Duodenal mucosa (tissue), 2 donors: ENCODE measurements around the gene ATP1B3.
A peak's percentile ranks its signal among the peaks of the same experiment; 100 is the strongest.

ENCODE experiments used
- H3K27ac ChIP-seq: one replicate; pipeline ENCODE4 v1.7.0; 2013; ENCODE audit warnings: low read depth, low read length
- H3K27me3 ChIP-seq, 2 donors: one replicate each; pipeline ENCODE4 v1.7.0; 2013; ENCODE audit warnings: low read length in 2 of 2, control low read depth in 1 of 2; ENCODE audit not compliant: insufficient read depth in 2 of 2, control insufficient read depth in 1 of 2
- H3K36me3 ChIP-seq, 2 donors: one replicate each; pipeline ENCODE4 v1.7.0; 2013; ENCODE audit warnings: low read length in 2 of 2, control low read depth in 1 of 2; ENCODE audit not compliant: insufficient read depth in 2 of 2, control insufficient read depth in 1 of 2
- H3K4me1 ChIP-seq, 2 donors: one replicate each; pipeline ENCODE4 v1.7.0; 2013; ENCODE audit warnings: low read length in 2 of 2, control low read depth in 1 of 2; ENCODE audit not compliant: insufficient read depth in 2 of 2, control insufficient read depth in 1 of 2
- H3K4me3 ChIP-seq, 2 donors: one replicate each; pipeline ENCODE4 v1.7.0; 2013; ENCODE audit warnings: low read length in 2 of 2, low read depth in 1 of 2
- H3K9ac ChIP-seq, 2 donors: one replicate each; pipeline ENCODE4 v1.7.0; 2013; ENCODE audit warnings: low read length in 2 of 2, low read depth in 1 of 2
- H3K9me3 ChIP-seq, 2 donors: one replicate each; pipeline ENCODE4 v1.7.0; 2013; ENCODE audit warnings: low read length in 2 of 2, control low read depth in 1 of 2; ENCODE audit not compliant: control insufficient read depth in 1 of 2

Gene ATP1B3

GRCh38 chr3:141876381-141876890 lies at the start of gene ATP1B3:
TSS of gene ATP1B3 (plus strand) at chr3:141876643. CDS start at chr3:141876802, 159 bp downstream.
- Histone ChIP-seq H3K4me1 (peaks cover 24 to 25% of the 10 kb centered on the region in 2 donors), H3K27me3 (no peaks in the 10 kb centered on the region), H3K27ac (peak within 1 kb of the TSS; percentile 99), H3K4me3 (peak within 1 kb of the TSS; percentile 85), H3K36me3 (no peaks in the 10 kb centered on the region), H3K9me3 (no peaks in the 10 kb centered on the region), H3K9ac (peak within 1 kb of the TSS; percentile 88 to 94)

GRCh38 chr3:141828487-141828886 lies 48.0 kb upstream of the ATP1B3 start:
- Histone ChIP-seq H3K9me3 (no peaks in the 10 kb centered on the region), H3K4me1 (peaks cover 0 to 6% of the 10 kb centered on the region in 2 donors), H3K9ac (no peak overlapping the region), H3K27me3 (no peaks in the 10 kb centered on the region), H3K4me3 (no peak overlapping the region), H3K36me3 (no peaks in the 10 kb centered on the region), H3K27ac (no peak overlapping the region)

- H3K9me3 ChIP-seq, result no peaks in the 10 kb centered on the region
- H3K4me1 ChIP-seq, result peaks cover 0 to 6% of the 10 kb centered on the region in 2 donors
- no peaks in the 10 kb centered on the region for H3K36me3 ChIP-seq
- no peaks in the 10 kb centered on the region for H3K27me3 ChIP-seq
- no peak overlapping the region for H3K9ac ChIP-seq
- no peak overlapping the region for H3K4me3 ChIP-seq
- no peak overlapping the region for H3K27ac ChIP-seq
Observed at GRCh38 chr3:141828890-141829289, 47.6 kb upstream of the ATP1B3 start.

DNA sequence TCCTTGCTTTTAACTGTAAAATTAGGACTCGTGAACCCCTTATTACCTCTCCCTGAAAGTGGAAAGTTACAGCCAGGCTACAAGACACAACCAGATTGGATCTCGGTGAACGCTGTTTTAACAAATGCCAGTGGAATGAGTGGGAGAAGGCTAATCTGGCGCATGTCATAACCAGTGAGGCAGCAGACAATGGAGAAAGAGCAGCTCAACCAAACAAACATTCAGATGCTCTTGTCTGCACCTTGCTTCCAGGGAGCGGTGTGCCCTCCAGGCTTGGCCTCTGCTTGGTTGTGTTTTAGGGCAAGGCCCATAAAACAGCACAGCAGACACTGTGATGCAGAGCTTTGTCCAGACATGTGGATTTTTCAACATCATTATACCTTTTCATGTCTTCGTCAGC lies 45.9 kb upstream of the ATP1B3 start:
- Histone ChIP-seq H3K4me1 (peaks cover 0 to 6% of the 10 kb centered on the region in 2 donors), H3K36me3 (no peaks in the 10 kb centered on the region), H3K4me3 (no peak overlapping the region), H3K27ac (no peak overlapping the region), H3K9me3 (no peaks in the 10 kb centered on the region), H3K9ac (no peak overlapping the region), H3K27me3 (no peaks in the 10 kb centered on the region)

DNA sequence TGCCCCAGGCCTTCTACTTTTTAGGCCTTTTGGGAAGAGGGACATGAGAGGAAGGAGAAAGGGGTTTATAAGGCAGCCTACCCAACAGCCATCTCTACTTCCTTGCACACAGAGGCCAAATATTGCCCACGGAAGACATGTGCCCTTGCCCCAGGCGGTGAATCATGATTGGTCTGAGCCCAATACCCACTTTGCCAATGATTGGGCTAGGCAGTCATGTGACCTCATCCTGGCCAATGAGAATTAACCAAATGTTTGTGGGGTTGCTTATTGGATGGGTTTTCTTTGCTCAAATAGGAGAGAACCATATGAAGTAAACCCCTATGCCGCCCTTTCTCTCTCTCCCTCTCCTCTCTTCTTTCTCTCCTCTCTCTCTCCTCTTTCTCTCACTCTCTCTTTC lies 42.2 kb upstream of the ATP1B3 start:
- Histone ChIP-seq H3K9ac (no peak overlapping the region), H3K4me1 (no peaks in the 10 kb centered on the region), H3K27me3 (no peaks in the 10 kb centered on the region), H3K9me3 (no peaks in the 10 kb centered on the region), H3K27ac (no peak overlapping the region), H3K4me3 (no peak overlapping the region), H3K36me3 (no peaks in the 10 kb centered on the region)

- Histone ChIP-seq H3K9me3 (no peaks in the 10 kb centered on the region), H3K36me3 (no peaks in the 10 kb centered on the region), H3K9ac (no peak overlapping the region), H3K4me3 (no peak overlapping the region), H3K4me1 (no peaks in the 10 kb centered on the region), H3K27ac (no peak overlapping the region), H3K27me3 (no peaks in the 10 kb centered on the region)
Observed at GRCh38 chr3:141835557-141836229, 40.8 kb upstream of the ATP1B3 start.

- Histone ChIP-seq H3K4me3 (no peak overlapping the region), H3K36me3 (no peaks in the 10 kb centered on the region), H3K27me3 (no peaks in the 10 kb centered on the region), H3K9ac (no peak overlapping the region), H3K4me1 (no peaks in the 10 kb centered on the region), H3K9me3 (no peaks in the 10 kb centered on the region), H3K27ac (no peak overlapping the region)
Observed at GRCh38 chr3:141839389-141839788, 37.1 kb upstream of the ATP1B3 start.

GRCh38 chr3:141840737-141841544 lies 35.5 kb upstream of the ATP1B3 start:
- no peaks in the 10 kb centered on the region for H3K36me3 ChIP-seq
- no peak overlapping the region for H3K4me3 ChIP-seq
- no peaks in the 10 kb centered on the region for H3K9me3 ChIP-seq
- H3K9ac ChIP-seq, result no peak overlapping the region
- no peaks in the 10 kb centered on the region for H3K27me3 ChIP-seq
- peaks cover 6 to 8% of the 10 kb centered on the region in 2 donors for H3K4me1 ChIP-seq
- H3K27ac ChIP-seq, result no peak overlapping the region

DNA sequence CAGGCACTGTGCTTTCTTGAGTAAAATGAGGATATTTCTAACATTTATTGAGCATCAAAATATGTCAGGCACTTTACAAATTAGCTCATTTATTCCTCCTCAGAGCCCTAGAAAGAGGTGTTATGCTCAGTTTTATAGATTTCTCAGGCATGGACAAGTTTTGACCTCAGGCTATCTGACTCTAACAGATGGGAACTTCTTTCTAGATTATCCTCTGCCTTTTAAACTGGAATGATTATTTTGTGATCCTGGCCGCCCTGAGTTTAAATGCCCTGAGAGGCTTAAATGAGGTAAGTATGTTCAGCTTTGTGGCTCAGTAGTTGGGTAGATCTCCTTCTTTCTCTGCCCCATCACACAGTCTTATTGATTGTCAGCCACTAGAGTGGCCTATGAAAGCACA lies 32.3 kb upstream of the ATP1B3 start:
- no peak overlapping the region for H3K4me3 ChIP-seq
- H3K27ac ChIP-seq, result no peak overlapping the region
- no peaks in the 10 kb centered on the region for H3K36me3 ChIP-seq
- H3K27me3 ChIP-seq, result no peaks in the 10 kb centered on the region
- H3K9me3 ChIP-seq, result no peaks in the 10 kb centered on the region
- H3K4me1 ChIP-seq, result peaks cover 7 to 12% of the 10 kb centered on the region in 2 donors
- no peak overlapping the region for H3K9ac ChIP-seq

GRCh38 chr3:141844812-141845211 lies 31.6 kb upstream of the ATP1B3 start:
- H3K9me3 ChIP-seq, result no peaks in the 10 kb centered on the region
- no peak overlapping the region for H3K9ac ChIP-seq
- no peak overlapping the region for H3K4me3 ChIP-seq
- H3K27ac ChIP-seq, result no peak overlapping the region
- peaks cover 7 to 15% of the 10 kb centered on the region in 2 donors for H3K4me1 ChIP-seq
- no peaks in the 10 kb centered on the region for H3K36me3 ChIP-seq
- H3K27me3 ChIP-seq, result no peaks in the 10 kb centered on the region
